Panc1 (cell line): ENCODE data around the gene HVCN1.

Experiments used
- POLR2AphosphoS5 ChIP-seq: IDR thresholded peaks from 2 replicates; pipeline ENCODE4 v1.6.1; 2012; ENCODE audit warnings: mild to moderate bottlenecking, low read depth, low read length, moderate library complexity
- SIN3A ChIP-seq: IDR thresholded peaks from 2 replicates; pipeline ENCODE4 v1.6.1; 2012; ENCODE audit warnings: low read depth, mild to moderate bottlenecking, low read length, moderate library complexity, borderline replicate concordance; ENCODE audit not compliant: insufficient read depth
- TF ChIP-seq, protein P1 (sequence below): fragments of 450-650 bp; IDR thresholded peaks from 2 replicates; pipeline ENCODE4 v1.5.1; 2017; ENCODE audit warnings: mild to moderate bottlenecking
- TF ChIP-seq, protein P2 (sequence below), 2 experiments: IDR thresholded peaks; 2 replicates each; pipeline ENCODE4 v1.6.1; 2011 to 2012; ENCODE audit warnings: low read depth in 2 of 2, control low read depth in 1 of 2, low read length in 1 of 2, mild to moderate bottlenecking in 1 of 2, moderate library complexity in 1 of 2; ENCODE audit not compliant: insufficient read depth in 1 of 2

DNA sequence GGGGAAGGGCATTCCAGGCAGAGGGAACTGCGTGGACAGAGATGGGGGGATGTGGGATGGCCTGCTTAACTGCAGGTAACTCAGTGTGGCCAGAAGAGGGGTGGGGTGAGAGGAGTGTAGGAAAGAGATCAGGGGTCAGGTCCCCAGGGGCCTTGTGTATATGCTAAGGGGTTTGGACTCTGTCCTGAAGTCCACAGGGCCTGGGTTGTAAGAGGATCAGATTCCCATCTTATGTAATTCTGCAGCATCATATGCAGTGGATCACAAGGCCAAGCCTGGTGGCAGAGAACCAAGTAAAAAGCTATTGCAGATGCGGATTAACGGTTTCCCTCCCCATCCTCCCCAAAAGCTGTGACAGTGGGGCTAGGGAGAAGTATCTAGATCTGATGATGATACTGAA, 66.3 kb downstream of the HVCN1 start:
- TF ChIP-seq, protein P1, sequence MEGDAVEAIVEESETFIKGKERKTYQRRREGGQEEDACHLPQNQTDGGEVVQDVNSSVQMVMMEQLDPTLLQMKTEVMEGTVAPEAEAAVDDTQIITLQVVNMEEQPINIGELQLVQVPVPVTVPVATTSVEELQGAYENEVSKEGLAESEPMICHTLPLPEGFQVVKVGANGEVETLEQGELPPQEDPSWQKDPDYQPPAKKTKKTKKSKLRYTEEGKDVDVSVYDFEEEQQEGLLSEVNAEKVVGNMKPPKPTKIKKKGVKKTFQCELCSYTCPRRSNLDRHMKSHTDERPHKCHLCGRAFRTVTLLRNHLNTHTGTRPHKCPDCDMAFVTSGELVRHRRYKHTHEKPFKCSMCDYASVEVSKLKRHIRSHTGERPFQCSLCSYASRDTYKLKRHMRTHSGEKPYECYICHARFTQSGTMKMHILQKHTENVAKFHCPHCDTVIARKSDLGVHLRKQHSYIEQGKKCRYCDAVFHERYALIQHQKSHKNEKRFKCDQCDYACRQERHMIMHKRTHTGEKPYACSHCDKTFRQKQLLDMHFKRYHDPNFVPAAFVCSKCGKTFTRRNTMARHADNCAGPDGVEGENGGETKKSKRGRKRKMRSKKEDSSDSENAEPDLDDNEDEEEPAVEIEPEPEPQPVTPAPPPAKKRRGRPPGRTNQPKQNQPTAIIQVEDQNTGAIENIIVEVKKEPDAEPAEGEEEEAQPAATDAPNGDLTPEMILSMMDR, result no peak
- no peak for TF ChIP-seq POLR2AphosphoS5
- TF ChIP-seq, protein P2, sequence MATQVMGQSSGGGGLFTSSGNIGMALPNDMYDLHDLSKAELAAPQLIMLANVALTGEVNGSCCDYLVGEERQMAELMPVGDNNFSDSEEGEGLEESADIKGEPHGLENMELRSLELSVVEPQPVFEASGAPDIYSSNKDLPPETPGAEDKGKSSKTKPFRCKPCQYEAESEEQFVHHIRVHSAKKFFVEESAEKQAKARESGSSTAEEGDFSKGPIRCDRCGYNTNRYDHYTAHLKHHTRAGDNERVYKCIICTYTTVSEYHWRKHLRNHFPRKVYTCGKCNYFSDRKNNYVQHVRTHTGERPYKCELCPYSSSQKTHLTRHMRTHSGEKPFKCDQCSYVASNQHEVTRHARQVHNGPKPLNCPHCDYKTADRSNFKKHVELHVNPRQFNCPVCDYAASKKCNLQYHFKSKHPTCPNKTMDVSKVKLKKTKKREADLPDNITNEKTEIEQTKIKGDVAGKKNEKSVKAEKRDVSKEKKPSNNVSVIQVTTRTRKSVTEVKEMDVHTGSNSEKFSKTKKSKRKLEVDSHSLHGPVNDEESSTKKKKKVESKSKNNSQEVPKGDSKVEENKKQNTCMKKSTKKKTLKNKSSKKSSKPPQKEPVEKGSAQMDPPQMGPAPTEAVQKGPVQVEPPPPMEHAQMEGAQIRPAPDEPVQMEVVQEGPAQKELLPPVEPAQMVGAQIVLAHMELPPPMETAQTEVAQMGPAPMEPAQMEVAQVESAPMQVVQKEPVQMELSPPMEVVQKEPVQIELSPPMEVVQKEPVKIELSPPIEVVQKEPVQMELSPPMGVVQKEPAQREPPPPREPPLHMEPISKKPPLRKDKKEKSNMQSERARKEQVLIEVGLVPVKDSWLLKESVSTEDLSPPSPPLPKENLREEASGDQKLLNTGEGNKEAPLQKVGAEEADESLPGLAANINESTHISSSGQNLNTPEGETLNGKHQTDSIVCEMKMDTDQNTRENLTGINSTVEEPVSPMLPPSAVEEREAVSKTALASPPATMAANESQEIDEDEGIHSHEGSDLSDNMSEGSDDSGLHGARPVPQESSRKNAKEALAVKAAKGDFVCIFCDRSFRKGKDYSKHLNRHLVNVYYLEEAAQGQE (IDR thresholded peaks at IDR 0.05; ENCODE audit: insufficient read depth in 1 of 2, low read depth in 2 of 2, low read length in 1 of 2), result no peak
- no peak for TF ChIP-seq SIN3A
